H1 (cell line): Measurements from ENCODE around the gene MAFG. TPM values are rescaled to one million over a fixed set of nuclear protein-coding genes. Genes with fewer than 3 reads are reported as not detected.

Experiments used
- ASH2L ChIP-seq: fragments of 200-600, 300-600 bp; sonication (generic); IDR thresholded peaks from one replicate; pipeline ENCODE4 v1.7.1; 2017; ENCODE audit warnings: low read length
- CBX5 ChIP-seq: fragments of 300-800, 300-1000 bp; sonication (generic); IDR thresholded peaks from 2 replicates; pipeline ENCODE4 v1.7.1; 2016; ENCODE audit warnings: antibody characterized with exemption, low read length, low read depth
- CHD7 ChIP-seq: fragments of 300-600 bp; sonication (generic); IDR thresholded peaks from 2 replicates; pipeline ENCODE4 v1.7.1; 2012; ENCODE audit warnings: low read length, moderate library complexity, mild to moderate bottlenecking, inconsistent platforms; ENCODE audit not compliant: insufficient replicate concordance
- CTBP2 ChIP-seq: IDR thresholded peaks from 2 replicates; pipeline ENCODE4 v1.7.0; 2011; ENCODE audit warnings: borderline replicate concordance, mild to moderate bottlenecking, moderate library complexity, mixed read lengths, low read length; ENCODE audit not compliant: insufficient read depth, insufficient read length
- CTCF ChIP-seq, 3 experiments: IDR thresholded peaks; 1 replicate in 2 of 3; 2 replicates in 1 of 3; pipeline versions ENCODE4 v1.5.1 to v1.6.1; 2011; ENCODE audit warnings: low read length in 3 of 3, mild to moderate bottlenecking in 3 of 3, inconsistent platforms in 2 of 3, low read depth in 1 of 3, moderate library complexity in 1 of 3; ENCODE audit not compliant: insufficient read depth in 1 of 3; ENCODE audit errors: control extremely low read depth in 1 of 3
- GTF2F1 ChIP-seq: IDR thresholded peaks from 2 replicates; pipeline ENCODE4 v1.6.1; 2012; ENCODE audit warnings: low read depth, low read length, improper control_type of control experiment, borderline replicate concordance
- NRF1 ChIP-seq: IDR thresholded peaks from 2 replicates; pipeline ENCODE4 v1.6.1; 2011; ENCODE audit warnings: mild to moderate bottlenecking, low read depth, low read length, improper control_type of control experiment
- RBBP5 ChIP-seq: IDR thresholded peaks from 2 replicates; pipeline ENCODE4 v1.7.1; 2012; ENCODE audit warnings: low read depth, mild to moderate bottlenecking, inconsistent platforms, low read length, moderate library complexity, borderline replicate concordance
- SP1 ChIP-seq: IDR thresholded peaks from 2 replicates; pipeline ENCODE4 v1.6.1; 2011; ENCODE audit warnings: low read depth, low read length
- polyA plus RNA-seq, 7 experiments: library from polyadenylated mRNA; depleted of rRNA in 3 of 7; stranded (reverse) in 5 of 7; unstranded in 2 of 7; fragments of >200 nt in 5 of 7; fragments of 200-250 nt in 2 of 7; gene quantifications; 1 replicate in 5 of 7; 2 replicates in 1 of 7; 4 replicates in 1 of 7; pipeline versions ENCODE4 v1.2.1 to v1.2.3, GENCODE V29; 2011 to 2013; ENCODE audit warnings: missing spikeins in 2 of 7, mixed read lengths in 2 of 7
- total RNA-seq: library from RNA; stranded (reverse); fragmentation: NEBNext Ultra II Directional; extraction: Animal tissue kit (Norgen Biotek cat#: 25700); gene quantifications from 2 replicates; pipeline ENCODE4 v1.2.1, GENCODE V29; 2021

The MAFG gene
- total and polyA plus RNA-seq, 2 of the 8 experiments (the other 6 are each of a cell fraction or from before 2014, with no cell fraction given): 25.5 to 26.9 TPM

- TF ChIP-seq CHD7 (no peak), CTCF (IDR thresholded peaks at IDR 0.05; ENCODE audit: control extremely low read depth in 1 of 3, insufficient read depth in 1 of 3, low read depth in 1 of 3, low read length in 3 of 3) (no peak), NRF1 (no peak), GTF2F1 (no peak), ASH2L (no peak), CTBP2 (no peak), RBBP5 (no peak), CBX5 (no peak), SP1 (no peak)
Observed at GRCh38 chr17:81908793-81909192, 18.7 kb downstream of the MAFG start (continued).
